GM12892 (cell line): ENCODE data around the gene CCNF.

Experiments used
- POLR2A ChIP-seq: IDR thresholded peaks from 2 replicates; pipeline ENCODE4 v1.6.1; 2011; ENCODE audit warnings: low read depth, low read length, control low read depth
- POLR2AphosphoS5 ChIP-seq: IDR thresholded peaks from 2 replicates; pipeline ENCODE4 v1.6.1; 2011; ENCODE audit warnings: low read depth, low read length, control low read depth
- TAF1 ChIP-seq: IDR thresholded peaks from 2 replicates; pipeline ENCODE4 v1.6.1; 2011; ENCODE audit warnings: low read depth, mild to moderate bottlenecking, control low read depth, low read length, borderline replicate concordance

GRCh38 chr16:2493605-2494004, 64.4 kb downstream of the CCNF start:
- TF ChIP-seq POLR2A (no peak), TAF1 (no peak), POLR2AphosphoS5 (no peak)
